Neuron (in vitro differentiated cells): ENCODE data around the gene NDUFV3.
A peak's percentile ranks its signal among the peaks of the same experiment; 100 is the strongest.
"Not testable (repeated sequence)": the region's sequence is repeated elsewhere in the genome, so short reads cannot be mapped to it uniquely, and the experiment has no call there.

Experiments
- H2AFZ ChIP-seq: one replicate; pipeline ENCODE4 v1.6.1; 2013; ENCODE audit warnings: low read depth, mild to moderate bottlenecking, inconsistent platforms, low read length, moderate library complexity
- H3K27me3 ChIP-seq: one replicate; pipeline ENCODE4 v1.6.1; 2013; ENCODE audit warnings: low read length; ENCODE audit not compliant: insufficient read depth
- H3K36me3 ChIP-seq: one replicate; pipeline ENCODE4 v1.6.1; 2013; ENCODE audit warnings: low read length; ENCODE audit not compliant: insufficient read depth
- H3K4me1 ChIP-seq: one replicate; pipeline ENCODE4 v1.6.1; 2013; ENCODE audit warnings: low read length; ENCODE audit not compliant: insufficient read depth
- H3K4me3 ChIP-seq: 2 replicates; pipeline ENCODE4 v1.5.1; 2013; ENCODE audit warnings: mild to moderate bottlenecking, low read length, moderate library complexity
- H3K9me3 ChIP-seq: one replicate; pipeline ENCODE4 v1.6.1; 2013; ENCODE audit warnings: low read length

The NDUFV3 gene

GRCh38 chr21:42923553-42924432 is 30.7 kb downstream of the NDUFV3 start:
- Histone ChIP-seq H3K9me3 (peaks cover 5% of the 10 kb centered on the region), H3K36me3 (no peaks in the 10 kb centered on the region), H2AFZ (peak overlapping the region; percentile 67), H3K4me1 (peaks cover 6% of the 10 kb centered on the region), H3K27me3 (no peaks in the 10 kb centered on the region), H3K4me3 (no peak overlapping the region)

DNA sequence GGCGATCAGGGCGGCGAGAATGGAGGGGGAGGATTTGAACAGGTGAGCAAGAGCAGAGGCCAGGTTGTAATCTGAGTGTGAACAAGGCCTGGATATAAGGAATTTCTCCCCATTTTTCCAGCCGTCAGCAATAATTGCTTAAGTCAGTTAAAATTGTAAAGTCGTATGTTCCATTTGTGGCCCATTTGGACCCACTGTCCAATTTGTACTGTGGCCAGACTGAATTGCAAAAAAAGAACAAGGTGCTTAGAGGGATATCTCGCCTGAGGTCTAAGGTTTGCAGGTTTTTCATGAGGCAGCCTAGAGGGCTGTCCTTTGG is 31.3 kb downstream of the NDUFV3 start:
- H3K27me3 ChIP-seq = no peaks in the 10 kb centered on the region
- H3K9me3 ChIP-seq = peaks cover 5% of the 10 kb centered on the region
- peak overlapping the region; percentile 67 for H2AFZ ChIP-seq
- H3K4me1 ChIP-seq = peaks cover 6% of the 10 kb centered on the region
- H3K36me3 ChIP-seq = no peaks in the 10 kb centered on the region
- H3K4me3 ChIP-seq = no peak overlapping the region

DNA sequence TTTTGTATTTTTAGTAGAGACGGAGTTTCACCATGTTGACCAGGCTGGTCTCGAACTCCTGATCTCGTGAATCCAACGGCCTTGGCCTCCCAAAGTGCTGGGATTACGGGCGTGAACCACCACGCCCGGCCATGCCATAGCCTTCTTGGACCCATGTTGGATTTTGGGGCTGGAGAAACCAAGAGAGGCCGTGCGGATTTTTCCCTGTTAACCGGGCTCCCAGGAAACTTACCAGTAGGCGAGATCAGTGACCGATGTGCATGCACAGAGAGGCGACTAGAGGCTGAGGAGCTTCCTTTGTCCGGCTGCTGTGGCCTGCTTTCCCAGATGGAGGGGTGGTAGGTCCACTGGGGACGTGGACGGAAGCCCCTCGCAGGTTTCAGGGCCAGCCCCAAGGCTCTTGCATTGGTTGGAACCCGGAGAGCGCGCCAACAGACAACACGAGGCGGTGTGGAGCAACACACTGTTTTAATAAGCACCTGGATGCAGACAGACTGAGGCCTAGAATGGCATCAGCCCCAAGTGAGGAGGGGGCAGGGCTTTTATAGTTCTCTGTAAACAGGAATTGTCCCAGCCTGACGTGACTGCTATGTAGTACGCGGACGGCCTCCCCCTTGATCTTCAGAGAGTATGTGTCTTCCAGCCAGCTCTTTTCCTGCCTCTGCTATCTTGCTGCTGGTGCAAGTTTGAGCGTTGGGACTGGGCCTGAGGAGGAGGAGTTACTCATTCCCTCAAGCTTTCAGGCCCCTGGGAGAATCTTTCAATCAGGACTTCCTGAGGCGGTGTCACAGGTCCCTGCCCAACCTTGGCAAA is 32.2 kb downstream of the NDUFV3 start, which contains the start of gene ERVH48-1:
TSS of gene ERVH48-1 (minus strand) at position 517 of the 813 bp plus-strand sequence. CDS start 6,624 bp downstream, outside the sequence.
- Histone ChIP-seq H3K27me3 (no peaks in the 10 kb centered on the region), H3K36me3 (no peaks in the 10 kb centered on the region)

GRCh38 chr21:42927474-42928200 is 34.5 kb downstream of the NDUFV3 start:
- not testable (repeated sequence) for H3K27me3 ChIP-seq, H3K36me3 ChIP-seq, H2AFZ ChIP-seq, H3K9me3 ChIP-seq, H3K4me1 ChIP-seq, H3K4me3 ChIP-seq

More for the DNA sequence above, 32.2 kb downstream of the NDUFV3 start, which contains the start of gene ERVH48-1:
- Histone ChIP-seq H3K9me3 (peaks cover 5% of the 10 kb centered on the region), H2AFZ (no peak within 1 kb of the TSS), H3K4me1 (peaks cover 6% of the 10 kb centered on the region), H3K4me3 (no peak within 1 kb of the TSS)

DNA sequence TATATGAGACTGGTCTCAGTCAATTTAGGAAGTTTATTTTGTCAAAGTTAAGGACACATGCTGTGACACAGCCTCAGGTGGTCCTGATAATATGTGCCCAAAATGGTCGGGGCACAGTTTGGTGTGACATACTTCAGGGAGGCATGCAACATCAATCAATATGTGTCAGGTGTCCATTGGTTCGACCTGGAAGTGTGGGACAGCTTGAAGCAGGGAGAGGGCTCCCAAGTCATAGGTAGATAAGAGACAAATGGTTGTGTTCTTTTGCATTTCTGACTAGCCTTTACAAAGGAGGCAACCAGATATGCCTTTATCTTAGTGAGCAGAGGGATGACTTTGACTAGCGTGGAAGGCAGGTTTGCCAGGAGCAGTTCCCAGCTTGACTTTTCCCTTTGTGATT is 36.9 kb downstream of the NDUFV3 start:
- H3K9me3 ChIP-seq = peaks cover 5% of the 10 kb centered on the region
- H3K27me3 ChIP-seq = no peaks in the 10 kb centered on the region
- no peaks in the 10 kb centered on the region for H3K36me3 ChIP-seq
- no peak overlapping the region for H2AFZ ChIP-seq
- peaks cover 2% of the 10 kb centered on the region for H3K4me1 ChIP-seq
- H3K4me3 ChIP-seq = no peak overlapping the region

DNA sequence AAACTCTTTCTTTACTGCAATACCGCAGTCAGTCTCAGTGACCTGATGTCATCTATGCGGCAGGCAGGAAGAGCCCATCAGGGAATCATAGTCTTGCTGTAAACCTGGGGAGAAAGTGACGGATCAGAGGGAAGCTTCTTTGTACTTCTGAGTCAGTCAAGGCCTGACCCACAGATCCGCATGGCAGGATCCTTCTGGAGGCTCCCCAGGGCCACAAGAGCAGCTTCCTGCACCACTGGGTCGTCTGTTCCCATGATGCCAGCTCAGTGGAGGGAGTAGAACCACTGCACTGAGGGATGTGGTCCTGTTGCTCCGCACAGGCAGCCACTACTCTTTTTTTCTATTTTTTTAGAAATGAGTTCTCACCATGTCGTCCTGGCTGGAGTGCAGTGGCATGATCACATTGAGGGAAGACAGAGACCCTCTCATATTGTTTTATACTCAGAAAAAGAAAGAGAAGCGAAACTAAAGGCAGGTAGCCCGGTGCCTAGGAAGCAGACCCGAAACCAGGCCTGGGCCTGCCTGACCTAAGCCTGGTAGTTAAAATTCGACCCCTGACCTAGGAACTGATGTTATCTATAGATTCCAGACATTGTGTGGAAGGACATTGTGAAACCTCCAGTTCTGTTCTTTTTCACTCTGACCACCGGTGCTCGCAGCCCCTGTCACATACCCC is 38.6 kb downstream of the NDUFV3 start:
- Histone ChIP-seq H3K4me3 (no peak overlapping the region), H3K27me3 (no peaks in the 10 kb centered on the region), H3K4me1 (peaks cover 2% of the 10 kb centered on the region), H2AFZ (no peak overlapping the region), H3K36me3 (no peaks in the 10 kb centered on the region), H3K9me3 (peaks cover 5% of the 10 kb centered on the region)

DNA sequence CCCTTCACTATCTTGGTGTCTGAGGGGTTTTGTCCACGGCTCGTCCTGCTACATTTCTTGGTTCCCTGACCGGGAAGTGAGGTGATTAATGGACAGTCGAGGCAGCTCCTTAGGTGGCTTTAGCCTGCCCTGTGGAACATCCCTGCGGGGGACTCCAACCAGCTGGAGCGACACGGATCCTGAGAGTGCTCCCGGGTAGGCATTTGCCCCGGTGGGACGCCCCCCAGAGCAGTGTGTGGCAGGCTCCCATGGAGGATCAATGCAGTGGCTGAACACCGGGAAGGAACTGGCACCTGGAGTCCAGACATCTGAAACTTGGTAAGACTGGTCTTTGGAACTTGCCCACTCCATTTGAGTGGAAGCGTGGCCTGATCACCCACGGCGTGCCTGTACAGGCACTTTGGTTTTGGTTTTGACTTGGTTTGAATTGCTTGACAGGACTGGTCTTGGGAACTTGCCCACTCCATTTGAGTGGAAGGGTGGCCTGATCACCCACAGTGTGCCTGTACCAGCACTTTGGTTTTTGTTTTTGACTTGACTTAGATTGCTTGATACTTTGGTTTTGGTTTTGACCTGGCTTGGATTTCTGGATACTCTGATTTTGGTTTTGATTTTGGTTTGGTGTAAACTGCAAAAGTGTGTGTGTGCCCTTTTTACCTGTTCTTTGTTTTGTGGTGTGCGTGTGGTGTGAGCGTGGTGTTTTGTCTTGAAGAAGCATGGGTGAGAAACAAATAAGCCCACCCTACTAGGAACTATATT is 39.4 kb downstream of the NDUFV3 start:
- not testable (repeated sequence) for H2AFZ ChIP-seq, H3K27me3 ChIP-seq, H3K4me3 ChIP-seq, H3K36me3 ChIP-seq, H3K4me1 ChIP-seq, H3K9me3 ChIP-seq

DNA sequence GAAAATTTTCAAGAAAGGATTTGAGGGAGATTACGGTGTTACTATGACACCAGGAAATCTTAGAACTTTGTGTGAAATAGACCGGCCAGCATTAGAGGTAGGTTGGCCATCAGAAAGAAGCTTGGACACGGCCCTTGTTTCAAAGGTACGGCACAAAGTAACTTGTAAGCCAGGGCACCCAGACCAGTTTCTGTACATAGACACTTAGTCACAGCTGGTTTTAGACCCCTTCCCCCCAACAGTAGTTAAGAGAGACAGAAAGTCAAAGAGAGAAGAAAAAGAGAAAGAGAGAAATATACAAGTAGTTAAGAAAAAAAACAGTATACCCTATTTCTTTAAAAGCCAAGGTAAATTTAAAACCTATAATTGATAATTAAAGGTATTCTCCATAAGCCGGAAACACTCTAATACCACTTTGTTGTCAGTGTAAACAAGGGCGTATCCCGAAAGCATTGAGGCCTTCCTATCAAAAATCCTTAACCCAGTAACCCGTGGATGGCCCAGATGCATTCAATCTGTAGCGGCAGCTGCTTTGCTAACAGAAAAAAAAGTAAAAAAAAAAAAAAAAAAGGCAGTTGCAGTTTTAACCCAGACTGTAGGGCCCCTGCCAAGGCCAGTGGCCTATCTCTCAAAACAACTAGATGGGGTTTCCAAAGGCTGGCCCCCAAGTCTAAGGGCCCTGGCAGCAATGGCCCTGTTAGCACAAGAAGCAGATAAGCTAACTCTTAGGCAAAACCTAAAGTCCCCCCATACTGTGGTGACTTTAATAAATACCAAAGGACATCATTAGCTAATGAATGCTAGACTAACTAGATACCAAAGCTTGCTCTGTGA is 40.2 kb downstream of the NDUFV3 start:
- H2AFZ ChIP-seq, H3K4me3 ChIP-seq, H3K4me1 ChIP-seq, H3K36me3 ChIP-seq, H3K9me3 ChIP-seq, H3K27me3 ChIP-seq: not testable (repeated sequence)

DNA sequence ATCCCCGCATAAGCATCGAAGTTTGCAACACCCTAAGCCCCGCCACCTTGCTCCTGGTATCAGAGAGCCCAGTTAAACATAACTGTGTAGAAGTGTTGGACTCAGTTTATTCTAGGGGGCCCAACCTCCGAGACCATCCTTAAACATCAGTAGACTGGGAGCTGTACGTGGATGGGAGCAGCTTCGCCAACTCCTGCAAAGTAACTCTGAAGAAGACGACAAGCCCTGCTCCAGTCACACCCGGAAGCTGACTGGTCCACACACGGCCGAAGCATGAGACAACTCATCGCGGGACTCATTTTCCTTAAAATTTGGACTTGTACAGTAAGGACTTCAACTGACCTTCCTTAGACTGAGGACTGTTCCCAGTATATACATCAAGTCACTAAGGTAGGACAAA is 40.9 kb downstream of the NDUFV3 start:
- H3K4me3 ChIP-seq, H3K4me1 ChIP-seq, H3K36me3 ChIP-seq, H2AFZ ChIP-seq, H3K27me3 ChIP-seq, H3K9me3 ChIP-seq: not testable (repeated sequence)

DNA sequence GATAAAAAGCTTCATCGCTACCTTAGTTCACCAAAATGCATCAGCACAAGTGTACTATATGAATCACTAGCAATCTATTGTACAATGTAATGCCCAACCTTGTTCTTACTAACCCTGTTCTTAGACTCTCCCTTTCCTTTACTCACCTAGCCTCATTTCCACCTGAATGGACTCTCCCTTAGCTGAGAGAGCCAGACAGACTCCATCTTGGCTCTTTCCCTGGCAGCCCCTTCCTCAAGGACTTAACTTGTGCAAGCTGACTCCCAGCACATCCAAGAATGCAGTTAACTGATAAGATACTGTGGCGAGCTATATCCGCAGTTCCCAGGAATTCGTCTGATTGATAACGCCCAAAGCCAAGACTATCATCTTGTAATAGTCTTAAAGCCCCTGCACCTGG is 43.3 kb downstream of the NDUFV3 start:
- not testable (repeated sequence) for H3K4me3 ChIP-seq, H3K9me3 ChIP-seq, H3K4me1 ChIP-seq

DNA sequence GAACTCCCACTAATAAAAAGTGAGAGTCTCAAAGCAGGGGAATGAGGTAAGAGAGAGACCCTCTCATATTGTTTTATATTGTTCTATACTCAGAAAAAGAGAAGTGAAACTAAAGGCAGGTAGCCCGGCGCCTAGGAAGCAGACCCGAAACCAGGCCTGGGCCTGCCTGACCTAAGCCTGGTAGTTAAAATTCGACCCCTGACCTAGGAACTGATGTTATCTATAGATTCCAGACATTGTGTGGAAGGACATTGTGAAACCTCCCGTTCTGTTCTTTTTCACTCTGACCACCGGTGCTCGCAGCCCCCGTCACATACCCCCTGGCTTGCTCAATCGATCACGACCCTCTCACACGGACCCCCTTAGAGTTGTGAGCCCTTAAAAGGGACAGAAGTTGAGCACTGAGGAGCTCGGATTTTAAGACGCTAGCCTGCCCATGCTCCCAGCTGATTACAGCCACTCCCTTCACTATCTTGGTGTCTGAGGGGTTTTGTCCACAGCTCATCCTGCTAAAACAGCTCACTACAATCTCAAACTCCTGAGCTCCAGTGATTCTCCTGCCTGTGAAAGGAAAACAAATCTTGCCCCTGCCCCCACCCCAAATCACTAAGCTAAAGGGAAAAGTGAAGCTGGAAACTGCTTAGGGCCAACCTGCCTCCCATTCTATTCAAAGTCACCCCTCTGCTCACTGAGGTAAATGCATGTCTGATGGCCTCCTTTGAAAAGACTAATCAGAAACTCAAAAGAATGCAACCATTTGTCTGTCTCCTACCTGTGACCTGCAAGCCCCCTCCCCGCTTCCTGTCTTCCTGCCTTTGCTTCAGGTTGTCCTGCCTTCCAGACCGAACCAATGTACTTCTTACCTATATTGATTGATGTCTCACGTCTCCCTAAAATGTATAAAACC is 44.2 kb downstream of the NDUFV3 start:
- not testable (repeated sequence) for H3K4me1 ChIP-seq, H3K36me3 ChIP-seq, H3K27me3 ChIP-seq, H3K9me3 ChIP-seq, H2AFZ ChIP-seq, H3K4me3 ChIP-seq

More for the DNA sequence above, 43.3 kb downstream of the NDUFV3 start:
- H3K36me3 ChIP-seq, H2AFZ ChIP-seq, H3K27me3 ChIP-seq: not testable (repeated sequence)
